GM19455 (cell line): Measurements from ENCODE around the gene PIGL.
A peak's percentile ranks its signal among the peaks of the same experiment; 100 is the strongest.
"Not testable (repeated sequence)": the region's sequence is repeated elsewhere in the genome, so short reads cannot be mapped to it uniquely, and the experiment has no call there.

Experiments used
- ATAC-seq: cut with Tn5 transposase; IDR thresholded peaks from one replicate; pipeline ENCODE4 v1.9.1; 2021; ENCODE audit not compliant: unreplicated experiment

The PIGL gene

DNA sequence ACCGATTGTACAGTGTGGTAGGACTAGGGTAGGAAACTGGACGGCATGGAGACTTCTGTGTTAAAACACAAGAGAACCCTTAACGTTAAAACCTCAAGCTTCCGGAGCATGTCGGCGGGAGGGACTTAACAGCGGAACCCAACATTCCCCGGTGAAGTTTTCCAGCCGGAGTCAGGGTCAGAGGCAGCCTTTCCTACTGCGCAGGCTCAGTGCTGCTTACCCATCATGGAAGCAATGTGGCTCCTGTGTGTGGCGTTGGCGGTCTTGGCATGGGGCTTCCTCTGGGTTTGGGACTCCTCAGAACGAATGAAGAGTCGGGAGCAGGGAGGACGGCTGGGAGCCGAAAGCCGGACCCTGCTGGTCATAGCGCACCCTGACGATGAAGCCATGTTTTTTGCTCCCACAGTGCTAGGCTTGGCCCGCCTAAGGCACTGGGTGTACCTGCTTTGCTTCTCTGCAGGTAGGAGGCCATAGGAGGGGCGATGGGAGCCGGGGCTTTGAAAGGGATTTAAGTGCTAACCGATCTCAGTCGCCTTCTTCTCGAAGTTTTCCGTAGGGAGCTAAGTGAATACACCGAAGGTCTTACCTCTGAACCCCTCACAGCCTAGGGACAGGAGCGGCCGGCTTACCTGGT, at the start of gene PIGL:
TSS of gene PIGL (plus strand) at position 209 of the 634 bp plus-strand sequence. CDS start at position 226, 17 bp downstream.
- peak; percentile 37 for ATAC-seq

DNA sequence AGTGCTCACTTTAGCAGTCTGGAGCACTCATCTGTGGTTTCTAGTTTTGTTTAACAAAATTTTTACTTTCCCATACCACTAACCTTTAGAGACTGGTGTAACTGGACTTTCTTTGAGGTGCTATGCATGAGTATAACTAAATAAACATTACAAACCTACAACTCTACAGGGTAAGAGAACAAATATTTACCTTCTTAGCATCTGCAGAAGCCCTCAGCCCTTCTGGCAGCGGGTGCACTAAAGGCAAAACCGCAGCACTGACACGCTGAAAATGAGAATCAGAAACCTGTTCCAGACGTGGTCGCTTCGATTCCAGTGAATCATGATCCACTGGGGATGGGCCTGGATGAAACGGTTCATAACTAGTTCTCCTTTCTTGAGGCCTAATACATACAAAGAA, 45.4 kb upstream of the PIGL start:
- no peak for ATAC-seq

DNA sequence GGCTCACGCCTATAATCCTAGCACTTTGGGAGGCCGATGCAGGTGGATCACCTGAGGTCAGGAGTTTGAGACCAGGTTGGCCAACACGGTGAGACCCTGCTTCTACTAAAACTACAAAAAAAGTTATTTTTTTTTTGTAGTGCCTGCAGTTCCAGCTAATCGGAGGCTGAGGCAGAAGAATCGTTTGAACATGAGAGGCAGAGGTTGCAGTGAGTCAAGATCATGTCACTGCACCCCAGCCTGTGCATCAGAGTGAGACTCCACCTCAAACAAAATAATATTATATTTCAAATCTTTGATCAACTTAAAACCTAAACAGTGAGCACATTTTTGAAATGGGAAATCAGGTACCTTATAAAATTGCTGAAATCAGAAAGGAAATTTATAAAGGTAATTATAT, 38.2 kb upstream of the PIGL start:
- no peak for ATAC-seq

DNA sequence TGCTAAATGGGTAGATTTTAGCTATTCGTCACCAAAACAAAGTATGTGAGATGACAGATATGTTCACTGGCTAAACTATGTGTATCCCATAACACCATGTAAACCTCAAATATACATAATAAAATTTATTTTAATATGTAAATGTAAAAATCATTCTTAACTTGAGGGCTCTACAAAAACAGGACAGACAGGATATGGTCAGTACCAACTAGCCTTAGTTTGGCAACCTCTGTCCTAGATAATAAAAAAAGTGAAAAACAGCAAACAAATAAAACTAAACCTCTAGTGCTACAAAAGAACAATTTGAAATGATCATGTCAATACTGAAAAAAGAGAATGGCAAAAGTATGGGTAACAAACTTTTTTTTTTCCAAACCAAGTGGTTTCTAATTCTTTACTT, 35.4 kb upstream of the PIGL start:
- no peak for ATAC-seq

DNA sequence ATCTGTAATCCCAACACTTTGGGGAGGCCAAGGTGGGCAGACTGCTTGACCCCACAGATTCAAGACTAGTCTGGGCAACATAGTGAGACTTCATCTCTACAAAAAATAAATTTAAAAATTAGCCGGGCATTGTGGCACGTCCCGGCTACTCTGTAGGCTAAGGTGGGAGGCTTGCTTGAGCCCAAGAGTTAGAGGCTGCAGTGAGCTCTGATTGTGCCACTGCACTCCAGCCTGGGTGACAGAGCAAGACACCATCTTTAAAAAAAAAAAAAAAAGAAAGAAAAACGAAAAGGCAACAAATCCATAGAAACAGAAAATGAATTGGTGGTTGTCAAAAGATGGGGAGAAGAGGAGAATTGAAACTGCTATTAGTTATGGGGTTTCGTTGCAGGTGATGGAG, 29.4 kb upstream of the PIGL start:
- ATAC-seq: no peak

DNA sequence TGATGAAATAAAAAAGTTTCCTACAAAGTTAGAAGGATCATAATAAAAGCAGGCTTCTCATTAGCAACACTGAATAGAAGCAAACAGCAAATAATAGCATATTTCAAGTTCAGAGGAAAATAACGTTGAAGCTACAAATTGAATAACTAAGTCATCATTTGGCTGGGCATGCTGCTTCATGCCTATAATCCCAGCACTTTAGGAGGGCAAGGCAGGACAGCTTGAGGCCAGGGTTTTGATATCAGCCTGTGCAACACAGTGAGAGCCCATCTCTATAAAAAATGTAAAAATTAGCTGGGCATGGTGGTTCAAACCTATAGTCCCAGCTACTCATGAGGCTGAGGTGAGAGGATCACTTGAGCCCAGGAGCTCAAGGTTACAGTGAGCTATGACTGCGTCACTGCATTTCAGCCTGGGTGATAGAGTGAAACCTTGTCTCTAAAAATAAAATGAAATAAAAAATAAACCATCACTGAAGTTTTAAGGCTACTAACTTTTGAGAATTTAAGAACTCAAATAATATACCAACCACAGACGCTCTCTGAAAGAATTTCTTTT, 27.1 kb upstream of the PIGL start:
- ATAC-seq: no peak

DNA sequence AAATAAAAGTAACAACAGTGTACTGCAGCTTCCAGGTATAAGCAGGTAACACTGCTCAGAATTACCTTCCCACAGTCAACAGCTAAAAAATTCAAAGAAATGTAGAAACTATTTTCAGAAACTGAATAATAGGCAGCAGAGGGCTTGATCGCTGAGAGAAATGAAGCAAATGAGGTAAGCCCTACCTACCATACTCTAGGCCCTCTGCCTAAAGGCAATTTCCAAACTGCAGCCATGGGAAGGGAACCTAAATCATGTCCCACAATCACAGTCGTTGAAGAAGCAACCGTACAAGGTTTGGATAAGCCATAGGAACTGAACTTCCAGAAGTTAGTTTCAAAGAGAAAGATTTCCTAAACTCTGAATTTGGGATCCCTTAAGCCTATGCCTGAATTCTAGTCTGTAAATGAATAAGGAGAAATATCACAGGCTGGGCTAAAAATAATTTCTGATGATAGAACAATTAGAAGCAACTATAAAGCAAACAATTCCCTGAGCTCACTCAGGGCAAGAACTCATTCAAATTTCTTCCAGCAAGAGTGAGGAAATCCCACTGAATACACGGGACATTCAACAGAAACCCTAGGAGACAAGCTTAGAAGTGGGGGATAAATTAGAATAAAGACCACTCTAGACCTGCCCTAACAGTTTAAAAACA, 26.2 kb upstream of the PIGL start:
- no peak for ATAC-seq

DNA sequence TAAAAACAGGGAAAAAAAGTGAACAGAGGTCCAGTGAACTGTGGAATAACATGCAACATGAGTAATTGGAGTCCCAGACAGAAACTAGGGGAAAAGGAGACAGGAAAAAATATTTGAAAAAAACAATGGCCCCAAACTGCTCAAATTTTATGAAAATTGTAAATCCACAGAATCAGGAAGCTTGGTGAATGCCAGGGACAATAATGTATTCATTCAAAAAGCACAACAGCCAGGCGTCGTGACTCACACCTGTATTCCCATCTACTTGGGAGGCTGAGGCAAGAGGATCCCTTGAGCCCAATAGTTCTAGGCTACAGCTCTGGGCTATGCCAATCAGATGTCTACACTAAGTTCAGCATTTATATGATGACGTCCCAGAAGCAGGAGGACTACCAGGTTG, 25.4 kb upstream of the PIGL start:
- no peak for ATAC-seq

DNA sequence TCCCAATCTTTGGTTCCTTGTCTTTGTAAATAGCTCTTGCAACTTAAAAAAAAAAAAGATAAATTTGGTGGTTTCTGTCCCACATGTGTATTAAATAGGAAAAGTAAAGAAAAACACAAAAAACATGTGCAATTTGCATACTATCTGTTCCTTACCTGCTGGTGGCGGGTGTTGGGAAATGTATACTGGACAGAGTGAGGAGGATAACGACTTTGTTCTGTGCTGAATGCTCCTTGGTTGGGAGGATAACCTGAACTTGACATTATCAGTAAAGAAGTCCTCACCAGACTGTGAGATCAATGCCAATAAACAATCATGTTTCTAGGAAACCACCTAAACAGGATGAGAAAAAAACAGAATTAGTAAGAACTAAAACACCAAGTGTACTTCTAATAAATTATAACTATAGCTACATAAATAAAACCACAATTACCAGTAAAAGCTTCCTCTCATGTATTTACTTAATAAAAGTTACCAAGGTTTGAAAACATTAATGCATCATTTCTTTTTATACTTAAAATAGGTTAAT, 22.6 kb upstream of the PIGL start:
- ATAC-seq: not testable (repeated sequence)

DNA sequence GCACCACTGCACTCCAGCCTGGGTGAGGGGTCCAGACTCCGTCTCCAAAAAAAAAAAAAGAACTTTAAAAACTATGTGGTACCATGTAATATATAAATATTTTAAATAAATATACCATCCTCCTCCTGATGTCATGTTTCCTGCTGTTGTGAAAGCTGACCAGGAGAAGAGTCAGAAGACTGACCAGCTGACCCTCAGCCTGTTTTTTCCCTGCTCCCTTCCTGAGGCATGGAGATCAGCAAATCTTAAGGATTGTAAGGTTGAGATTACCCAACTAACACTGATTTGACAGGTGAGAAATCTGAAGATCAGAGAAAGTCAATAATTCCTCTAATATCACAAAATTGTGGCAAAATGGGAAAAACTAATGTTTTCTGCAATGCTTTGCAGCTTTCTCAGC, 19.7 kb upstream of the PIGL start:
- no peak for ATAC-seq

DNA sequence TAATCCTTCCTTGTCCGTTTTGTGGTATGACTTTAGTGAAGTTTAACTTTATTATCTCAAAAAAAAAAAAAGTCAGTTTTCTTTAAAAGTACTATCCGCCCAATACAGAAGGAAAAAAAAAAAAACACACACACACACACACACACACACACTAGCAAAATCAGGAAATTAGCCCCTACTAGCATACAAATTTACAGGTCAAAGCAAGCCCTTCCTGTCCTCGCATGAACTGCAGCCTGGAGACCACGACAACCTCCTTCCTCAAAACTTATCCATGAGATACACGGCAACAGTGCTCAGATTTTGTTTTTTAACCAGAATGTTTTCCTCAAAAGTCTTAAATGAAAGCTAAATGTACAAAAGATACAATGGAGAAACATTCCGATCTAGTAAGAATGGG, 17.9 kb upstream of the PIGL start:
- no peak for ATAC-seq

DNA sequence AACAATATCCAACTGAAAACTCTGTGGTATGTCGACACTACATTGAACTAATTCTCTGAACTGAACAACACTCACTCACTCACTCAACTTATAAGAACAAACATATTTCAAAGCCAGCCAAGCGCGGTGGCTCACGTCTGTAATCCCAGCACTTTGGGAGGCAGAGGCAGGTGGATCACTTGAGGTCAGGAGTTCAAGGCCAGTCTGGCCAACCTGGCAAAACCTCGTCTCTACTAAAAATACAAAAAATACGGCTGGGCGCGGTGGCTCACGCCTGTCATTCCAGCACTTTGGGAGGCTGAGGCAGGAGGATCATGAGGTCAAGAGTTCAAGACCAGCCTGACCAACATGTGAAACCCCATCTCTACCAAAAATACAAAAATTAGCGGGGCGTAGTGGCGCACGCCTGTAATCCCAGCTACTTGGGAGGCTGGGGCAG, 15.3 kb upstream of the PIGL start:
- not testable (repeated sequence) for ATAC-seq

DNA sequence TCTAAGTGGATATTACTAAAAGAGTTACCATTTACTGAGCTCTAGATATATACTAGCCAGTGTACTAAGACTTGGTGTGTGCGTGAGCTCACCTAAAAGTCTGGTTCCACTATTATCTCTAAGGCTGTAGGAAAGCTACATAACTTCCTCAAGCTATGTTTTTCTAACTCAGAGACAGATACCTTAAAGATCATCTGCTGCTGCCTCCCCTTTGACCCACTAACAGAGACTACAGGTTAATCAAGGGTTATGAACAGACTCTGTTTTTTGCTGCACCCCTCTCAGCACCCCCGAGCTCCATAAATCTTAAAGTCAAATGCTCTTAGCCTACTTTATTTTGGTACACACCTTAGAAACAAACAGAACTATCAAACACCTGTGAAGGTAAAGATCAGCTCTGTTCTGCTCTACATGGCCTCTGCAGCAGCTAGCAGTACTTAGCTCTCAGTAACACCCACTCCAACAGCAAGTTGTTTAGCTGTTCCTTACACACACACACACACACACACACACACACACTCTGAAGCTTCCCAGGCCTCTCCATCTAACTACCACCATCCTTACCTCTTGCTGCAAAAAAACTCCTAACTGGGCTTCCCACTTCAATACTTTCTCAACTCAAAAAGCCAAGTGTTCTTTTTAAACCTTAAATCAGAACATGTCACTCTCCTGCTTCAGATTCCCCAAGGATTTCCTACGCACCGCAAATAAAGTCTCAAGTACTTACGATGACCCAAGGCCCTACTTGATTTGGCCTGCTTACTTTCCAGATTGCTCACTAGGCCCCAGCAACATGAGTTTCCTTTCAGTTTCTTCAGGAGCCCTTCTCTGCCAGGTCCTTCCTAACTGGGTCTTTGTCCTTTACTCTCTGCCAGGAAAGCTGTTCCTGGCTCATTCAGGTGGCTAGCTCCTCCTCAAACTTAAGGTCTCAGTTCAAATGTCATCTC, 14.2 kb upstream of the PIGL start:
- ATAC-seq: not testable (repeated sequence)

DNA sequence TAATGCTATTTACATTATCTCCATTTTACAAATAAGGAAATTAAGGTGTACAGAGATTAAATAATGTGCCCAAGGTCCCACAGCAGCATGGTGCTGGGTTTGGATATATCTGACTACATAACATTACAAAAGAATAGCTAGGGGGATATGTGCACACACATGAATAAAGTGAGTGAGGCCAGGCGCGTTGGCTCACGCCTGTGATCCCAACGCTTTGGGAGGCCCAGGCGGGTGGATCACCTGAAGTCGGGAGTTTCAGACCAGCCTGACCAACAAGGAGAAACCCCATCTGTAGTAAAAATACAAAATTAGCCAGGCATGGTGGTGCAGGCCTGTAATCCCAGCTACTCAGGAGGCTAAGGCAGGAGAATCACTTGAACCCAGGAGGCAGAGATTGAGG, 12.2 kb upstream of the PIGL start:
- not testable (repeated sequence) for ATAC-seq

DNA sequence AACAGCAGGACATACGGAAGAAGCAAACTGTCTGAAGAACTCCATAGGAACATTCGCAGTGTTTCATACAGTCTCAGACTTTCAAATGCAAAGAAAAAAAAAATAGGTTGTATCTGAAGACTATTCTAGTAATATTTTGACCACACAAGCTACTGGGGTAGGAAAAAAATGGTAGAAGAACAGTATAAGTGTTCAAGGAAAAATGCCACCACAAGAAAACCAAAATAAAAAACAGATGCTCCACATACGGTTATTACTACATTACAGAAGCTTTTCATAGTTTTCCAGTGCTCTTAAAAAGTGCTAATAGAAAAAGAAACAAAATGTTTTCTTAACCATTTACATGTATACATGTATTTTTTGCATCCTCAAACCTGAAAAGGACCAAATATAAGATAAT, 5.4 kb upstream of the PIGL start:
- no peak for ATAC-seq

DNA sequence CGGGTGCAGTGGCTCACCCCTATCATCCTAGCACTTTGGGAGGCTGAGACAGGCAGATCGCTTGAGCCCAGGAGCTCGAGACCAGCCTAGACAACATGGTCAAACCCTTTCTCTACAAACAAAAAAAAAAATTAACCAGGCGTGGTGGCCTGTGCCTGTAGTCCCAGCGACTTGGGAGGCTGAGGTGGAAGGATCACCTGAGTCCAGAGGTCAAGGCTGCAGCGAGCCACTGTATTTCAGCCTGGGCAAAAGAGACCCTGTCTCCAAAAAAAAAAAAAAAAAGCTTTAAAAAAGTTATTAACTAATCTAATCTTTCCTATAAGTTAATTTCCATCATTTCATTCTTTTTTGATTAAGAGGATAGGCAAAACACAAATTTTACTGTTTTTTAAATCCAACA, 4.2 kb upstream of the PIGL start:
- ATAC-seq: no peak

DNA sequence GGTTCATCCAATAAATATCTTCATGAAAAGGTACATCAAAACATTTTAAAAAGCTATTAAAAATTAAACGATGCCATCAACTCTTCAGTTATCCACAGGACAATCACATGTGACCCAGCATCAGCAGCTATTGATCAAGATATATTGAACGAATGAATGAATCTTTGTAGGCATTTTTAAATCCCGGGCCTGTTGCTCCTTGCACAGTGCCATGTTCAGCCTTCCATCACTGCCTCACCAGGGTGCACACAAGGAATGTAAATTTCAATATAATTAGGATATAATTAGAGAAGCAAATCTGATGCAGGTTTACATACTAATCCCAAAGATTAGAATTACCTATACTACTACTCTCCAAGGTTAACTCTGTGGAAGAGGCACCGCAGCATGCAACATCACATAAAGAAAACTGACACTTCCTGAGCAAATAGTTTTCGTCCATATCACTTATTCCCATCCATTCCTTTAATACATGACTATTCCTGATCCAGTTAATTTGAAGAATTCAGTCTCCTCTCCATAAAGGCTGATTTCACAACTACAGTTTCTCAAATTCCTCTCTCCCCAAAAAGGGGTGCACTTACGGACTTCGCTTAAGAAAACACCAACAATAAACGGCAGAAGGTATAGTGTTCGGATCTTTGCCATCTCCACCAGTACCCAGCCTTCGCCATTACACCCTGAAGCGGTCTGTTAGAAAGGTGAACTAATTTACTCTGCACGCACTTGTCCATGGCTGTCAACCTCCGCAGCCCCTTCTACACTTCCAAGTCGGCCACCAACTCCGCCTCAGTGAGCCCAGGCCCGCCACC, 2.6 kb upstream of the PIGL start:
- no peak for ATAC-seq

DNA sequence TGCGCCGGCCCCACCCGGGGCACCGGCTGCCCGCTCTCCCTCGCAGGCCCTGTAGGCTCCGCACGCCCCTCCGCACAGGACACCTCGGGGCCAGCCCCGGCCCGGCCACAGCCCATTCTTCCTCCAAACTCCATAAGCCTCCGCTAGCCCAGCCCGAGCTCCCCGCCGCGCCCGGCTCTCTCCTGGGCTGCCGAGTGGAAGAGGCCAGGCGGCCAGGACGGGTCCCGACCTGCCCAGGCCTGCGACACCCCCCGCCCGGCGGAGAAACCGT, 2.1 kb upstream of the PIGL start:
- peak; percentile 44 for ATAC-seq

DNA sequence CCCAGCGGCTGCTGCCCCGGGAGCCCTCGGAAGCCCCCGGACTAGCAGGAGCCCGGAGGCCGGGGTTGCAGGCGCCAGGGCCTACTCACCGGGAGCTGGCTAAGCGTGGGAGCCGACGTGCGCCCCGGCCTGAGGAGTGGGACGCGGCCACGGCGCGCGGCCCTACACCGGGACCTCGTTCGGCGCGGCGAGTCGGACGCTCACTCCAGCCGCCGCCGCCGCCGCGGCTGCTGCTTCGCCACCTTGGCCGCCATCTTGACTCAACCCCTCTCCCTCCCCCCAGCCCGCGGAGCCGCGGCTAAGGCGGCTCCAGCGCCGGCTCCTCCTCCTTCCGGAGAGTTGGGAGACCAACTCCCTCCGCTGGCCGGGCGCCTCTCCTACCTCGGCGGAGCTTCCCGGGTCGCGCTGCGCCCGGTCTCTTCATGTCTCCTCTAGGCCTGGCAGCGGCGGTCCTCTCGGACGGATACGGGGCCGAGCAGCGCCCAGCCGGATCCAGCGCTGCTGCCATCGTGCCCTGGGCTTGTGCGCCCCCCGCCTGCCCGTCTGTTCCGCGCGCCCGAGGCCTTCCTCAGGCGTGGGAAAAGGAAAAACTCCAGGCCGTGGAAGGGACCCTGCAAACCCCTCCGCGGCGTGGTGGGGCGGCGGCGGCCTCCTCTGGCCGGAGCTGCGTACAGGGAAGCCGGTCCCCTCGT, 1.6 kb upstream of the PIGL start, which contains the start of gene NCOR1:
TSS of gene NCOR1 (minus strand) at position 262 of the 692 bp plus-strand sequence. CDS start 20,965 bp downstream, outside the sequence.
- ATAC-seq: peak; percentile 70

DNA sequence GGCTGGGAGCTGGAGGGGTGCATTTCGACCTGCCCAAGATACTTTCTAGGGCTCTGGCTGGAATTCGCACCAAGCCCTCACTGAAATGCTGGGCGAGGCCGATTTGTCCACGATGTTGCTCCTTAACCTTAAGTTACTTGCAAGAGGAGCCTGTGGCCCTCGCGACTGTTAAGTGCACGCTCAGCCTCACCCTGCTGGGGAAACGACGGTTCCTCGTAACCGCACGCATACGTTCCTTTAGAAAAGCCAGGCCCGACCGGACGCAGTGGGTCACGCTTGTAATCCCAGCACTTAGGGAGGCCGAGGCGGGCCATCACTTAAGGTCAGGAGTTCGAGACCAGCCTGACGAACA, 1.1 kb upstream of the PIGL start:
- ATAC-seq: no peak
